GM23338 (cell line): ENCODE measurements around the gene FARS2.

ENCODE experiments used
- CREB1 ChIP-seq: fragments of 250-450 bp; sonication (Bioruptor Pico); IDR thresholded peaks from 2 replicates; pipeline ENCODE4 v1.5.0; 2020; ENCODE audit warnings: low read depth, mild to moderate bottlenecking, moderate library complexity
- EZH2 ChIP-seq: fragments of 200-600 bp; sonication (generic); IDR thresholded peaks from one replicate; pipeline ENCODE4 v1.8.0; 2017; ENCODE audit warnings: antibody characterized with exemption, mild to moderate bottlenecking, low read depth; ENCODE audit not compliant: unreplicated experiment
- EZH2phosphoT487 ChIP-seq: fragments of 200-600 bp; sonication (generic); IDR thresholded peaks from one replicate; pipeline ENCODE4 v1.8.1; 2018; ENCODE audit warnings: antibody characterized with exemption; ENCODE audit not compliant: unreplicated experiment
- POLR2AphosphoS5 ChIP-seq: IDR thresholded peaks from 2 replicates; pipeline ENCODE4 v1.6.1; 2016; ENCODE audit warnings: antibody characterized with exemption, low read depth
- STAT1 ChIP-seq: IDR thresholded peaks from one replicate; pipeline ENCODE4 v1.6.1; 2016; ENCODE audit warnings: antibody characterized with exemption; ENCODE audit not compliant: unreplicated experiment
- ZNF114 ChIP-seq: fragments of 250-450 bp; sonication (Bioruptor Pico); IDR thresholded peaks from 2 replicates; pipeline ENCODE4 v1.5.0; 2020; ENCODE audit warnings: mild to moderate bottlenecking, moderate library complexity
- ZNF331 ChIP-seq: fragments of 250-450 bp; sonication (Bioruptor Pico); IDR thresholded peaks from 2 replicates; pipeline ENCODE4 v1.5.0; 2020; ENCODE audit warnings: low read depth, mild to moderate bottlenecking, moderate library complexity
- TF ChIP-seq, protein P1 (sequence below), 2 experiments: fragments of 200-600 bp in 1 of 2; sonication (generic) in 1 of 2; conservative IDR thresholded peaks; 2 replicates each; pipeline versions ENCODE4 v1.5.1 to v1.6.1; 2016 to 2017; ENCODE audit warnings: antibody characterized with exemption in 2 of 2, low read depth in 2 of 2, mild to moderate bottlenecking in 2 of 2, moderate library complexity in 1 of 2
- TF ChIP-seq, protein P2 (sequence below): IDR thresholded peaks from one replicate; pipeline ENCODE4 v1.6.1; 2018; ENCODE audit warnings: antibody characterized with exemption; ENCODE audit not compliant: unreplicated experiment
- TF ChIP-seq, protein P3 (sequence below): fragments of 250-450 bp; sonication (Bioruptor Pico); IDR thresholded peaks from 2 replicates; pipeline ENCODE4 v1.5.0; 2020; ENCODE audit warnings: mild to moderate bottlenecking, moderate library complexity
- TF ChIP-seq, protein P4 (sequence below): IDR thresholded peaks from 2 replicates; pipeline ENCODE4 v1.6.1; 2016; ENCODE audit warnings: antibody characterized with exemption

DNA sequence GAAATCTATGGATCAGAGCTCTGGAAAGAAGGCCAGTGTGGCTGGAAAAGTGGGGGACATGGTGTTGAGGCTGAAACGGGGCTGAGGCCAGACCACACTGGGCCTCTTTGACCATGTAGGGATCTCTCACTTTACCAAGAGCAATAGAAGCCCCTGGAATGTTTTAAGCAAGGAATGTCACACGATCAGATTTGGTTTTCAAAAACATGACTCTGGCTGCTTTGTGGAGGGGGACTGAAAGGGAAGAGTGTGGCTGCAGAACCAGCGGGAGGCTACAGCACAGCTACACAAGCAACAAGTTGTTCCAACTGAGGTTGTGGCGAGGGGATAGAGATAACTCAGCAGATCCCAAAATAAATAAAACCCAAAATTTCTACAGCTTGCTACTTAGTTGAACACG, 399.5 kb downstream of the FARS2 start:
- TF ChIP-seq, protein P1, sequence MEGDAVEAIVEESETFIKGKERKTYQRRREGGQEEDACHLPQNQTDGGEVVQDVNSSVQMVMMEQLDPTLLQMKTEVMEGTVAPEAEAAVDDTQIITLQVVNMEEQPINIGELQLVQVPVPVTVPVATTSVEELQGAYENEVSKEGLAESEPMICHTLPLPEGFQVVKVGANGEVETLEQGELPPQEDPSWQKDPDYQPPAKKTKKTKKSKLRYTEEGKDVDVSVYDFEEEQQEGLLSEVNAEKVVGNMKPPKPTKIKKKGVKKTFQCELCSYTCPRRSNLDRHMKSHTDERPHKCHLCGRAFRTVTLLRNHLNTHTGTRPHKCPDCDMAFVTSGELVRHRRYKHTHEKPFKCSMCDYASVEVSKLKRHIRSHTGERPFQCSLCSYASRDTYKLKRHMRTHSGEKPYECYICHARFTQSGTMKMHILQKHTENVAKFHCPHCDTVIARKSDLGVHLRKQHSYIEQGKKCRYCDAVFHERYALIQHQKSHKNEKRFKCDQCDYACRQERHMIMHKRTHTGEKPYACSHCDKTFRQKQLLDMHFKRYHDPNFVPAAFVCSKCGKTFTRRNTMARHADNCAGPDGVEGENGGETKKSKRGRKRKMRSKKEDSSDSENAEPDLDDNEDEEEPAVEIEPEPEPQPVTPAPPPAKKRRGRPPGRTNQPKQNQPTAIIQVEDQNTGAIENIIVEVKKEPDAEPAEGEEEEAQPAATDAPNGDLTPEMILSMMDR (conservative IDR thresholded peaks at IDR 0.05; ENCODE audit: low read depth in 2 of 2): no peak
- TF ChIP-seq EZH2 (no peak), EZH2phosphoT487 (no peak), CREB1 (CRISPR knock-in tag) (no peak), POLR2AphosphoS5 (no peak), STAT1 (no peak), ZNF114 (CRISPR knock-in tag) (no peak), ZNF331 (CRISPR knock-in tag) (no peak)
- TF ChIP-seq, protein P2, sequence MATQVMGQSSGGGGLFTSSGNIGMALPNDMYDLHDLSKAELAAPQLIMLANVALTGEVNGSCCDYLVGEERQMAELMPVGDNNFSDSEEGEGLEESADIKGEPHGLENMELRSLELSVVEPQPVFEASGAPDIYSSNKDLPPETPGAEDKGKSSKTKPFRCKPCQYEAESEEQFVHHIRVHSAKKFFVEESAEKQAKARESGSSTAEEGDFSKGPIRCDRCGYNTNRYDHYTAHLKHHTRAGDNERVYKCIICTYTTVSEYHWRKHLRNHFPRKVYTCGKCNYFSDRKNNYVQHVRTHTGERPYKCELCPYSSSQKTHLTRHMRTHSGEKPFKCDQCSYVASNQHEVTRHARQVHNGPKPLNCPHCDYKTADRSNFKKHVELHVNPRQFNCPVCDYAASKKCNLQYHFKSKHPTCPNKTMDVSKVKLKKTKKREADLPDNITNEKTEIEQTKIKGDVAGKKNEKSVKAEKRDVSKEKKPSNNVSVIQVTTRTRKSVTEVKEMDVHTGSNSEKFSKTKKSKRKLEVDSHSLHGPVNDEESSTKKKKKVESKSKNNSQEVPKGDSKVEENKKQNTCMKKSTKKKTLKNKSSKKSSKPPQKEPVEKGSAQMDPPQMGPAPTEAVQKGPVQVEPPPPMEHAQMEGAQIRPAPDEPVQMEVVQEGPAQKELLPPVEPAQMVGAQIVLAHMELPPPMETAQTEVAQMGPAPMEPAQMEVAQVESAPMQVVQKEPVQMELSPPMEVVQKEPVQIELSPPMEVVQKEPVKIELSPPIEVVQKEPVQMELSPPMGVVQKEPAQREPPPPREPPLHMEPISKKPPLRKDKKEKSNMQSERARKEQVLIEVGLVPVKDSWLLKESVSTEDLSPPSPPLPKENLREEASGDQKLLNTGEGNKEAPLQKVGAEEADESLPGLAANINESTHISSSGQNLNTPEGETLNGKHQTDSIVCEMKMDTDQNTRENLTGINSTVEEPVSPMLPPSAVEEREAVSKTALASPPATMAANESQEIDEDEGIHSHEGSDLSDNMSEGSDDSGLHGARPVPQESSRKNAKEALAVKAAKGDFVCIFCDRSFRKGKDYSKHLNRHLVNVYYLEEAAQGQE: no peak
- TF ChIP-seq, protein P3, sequence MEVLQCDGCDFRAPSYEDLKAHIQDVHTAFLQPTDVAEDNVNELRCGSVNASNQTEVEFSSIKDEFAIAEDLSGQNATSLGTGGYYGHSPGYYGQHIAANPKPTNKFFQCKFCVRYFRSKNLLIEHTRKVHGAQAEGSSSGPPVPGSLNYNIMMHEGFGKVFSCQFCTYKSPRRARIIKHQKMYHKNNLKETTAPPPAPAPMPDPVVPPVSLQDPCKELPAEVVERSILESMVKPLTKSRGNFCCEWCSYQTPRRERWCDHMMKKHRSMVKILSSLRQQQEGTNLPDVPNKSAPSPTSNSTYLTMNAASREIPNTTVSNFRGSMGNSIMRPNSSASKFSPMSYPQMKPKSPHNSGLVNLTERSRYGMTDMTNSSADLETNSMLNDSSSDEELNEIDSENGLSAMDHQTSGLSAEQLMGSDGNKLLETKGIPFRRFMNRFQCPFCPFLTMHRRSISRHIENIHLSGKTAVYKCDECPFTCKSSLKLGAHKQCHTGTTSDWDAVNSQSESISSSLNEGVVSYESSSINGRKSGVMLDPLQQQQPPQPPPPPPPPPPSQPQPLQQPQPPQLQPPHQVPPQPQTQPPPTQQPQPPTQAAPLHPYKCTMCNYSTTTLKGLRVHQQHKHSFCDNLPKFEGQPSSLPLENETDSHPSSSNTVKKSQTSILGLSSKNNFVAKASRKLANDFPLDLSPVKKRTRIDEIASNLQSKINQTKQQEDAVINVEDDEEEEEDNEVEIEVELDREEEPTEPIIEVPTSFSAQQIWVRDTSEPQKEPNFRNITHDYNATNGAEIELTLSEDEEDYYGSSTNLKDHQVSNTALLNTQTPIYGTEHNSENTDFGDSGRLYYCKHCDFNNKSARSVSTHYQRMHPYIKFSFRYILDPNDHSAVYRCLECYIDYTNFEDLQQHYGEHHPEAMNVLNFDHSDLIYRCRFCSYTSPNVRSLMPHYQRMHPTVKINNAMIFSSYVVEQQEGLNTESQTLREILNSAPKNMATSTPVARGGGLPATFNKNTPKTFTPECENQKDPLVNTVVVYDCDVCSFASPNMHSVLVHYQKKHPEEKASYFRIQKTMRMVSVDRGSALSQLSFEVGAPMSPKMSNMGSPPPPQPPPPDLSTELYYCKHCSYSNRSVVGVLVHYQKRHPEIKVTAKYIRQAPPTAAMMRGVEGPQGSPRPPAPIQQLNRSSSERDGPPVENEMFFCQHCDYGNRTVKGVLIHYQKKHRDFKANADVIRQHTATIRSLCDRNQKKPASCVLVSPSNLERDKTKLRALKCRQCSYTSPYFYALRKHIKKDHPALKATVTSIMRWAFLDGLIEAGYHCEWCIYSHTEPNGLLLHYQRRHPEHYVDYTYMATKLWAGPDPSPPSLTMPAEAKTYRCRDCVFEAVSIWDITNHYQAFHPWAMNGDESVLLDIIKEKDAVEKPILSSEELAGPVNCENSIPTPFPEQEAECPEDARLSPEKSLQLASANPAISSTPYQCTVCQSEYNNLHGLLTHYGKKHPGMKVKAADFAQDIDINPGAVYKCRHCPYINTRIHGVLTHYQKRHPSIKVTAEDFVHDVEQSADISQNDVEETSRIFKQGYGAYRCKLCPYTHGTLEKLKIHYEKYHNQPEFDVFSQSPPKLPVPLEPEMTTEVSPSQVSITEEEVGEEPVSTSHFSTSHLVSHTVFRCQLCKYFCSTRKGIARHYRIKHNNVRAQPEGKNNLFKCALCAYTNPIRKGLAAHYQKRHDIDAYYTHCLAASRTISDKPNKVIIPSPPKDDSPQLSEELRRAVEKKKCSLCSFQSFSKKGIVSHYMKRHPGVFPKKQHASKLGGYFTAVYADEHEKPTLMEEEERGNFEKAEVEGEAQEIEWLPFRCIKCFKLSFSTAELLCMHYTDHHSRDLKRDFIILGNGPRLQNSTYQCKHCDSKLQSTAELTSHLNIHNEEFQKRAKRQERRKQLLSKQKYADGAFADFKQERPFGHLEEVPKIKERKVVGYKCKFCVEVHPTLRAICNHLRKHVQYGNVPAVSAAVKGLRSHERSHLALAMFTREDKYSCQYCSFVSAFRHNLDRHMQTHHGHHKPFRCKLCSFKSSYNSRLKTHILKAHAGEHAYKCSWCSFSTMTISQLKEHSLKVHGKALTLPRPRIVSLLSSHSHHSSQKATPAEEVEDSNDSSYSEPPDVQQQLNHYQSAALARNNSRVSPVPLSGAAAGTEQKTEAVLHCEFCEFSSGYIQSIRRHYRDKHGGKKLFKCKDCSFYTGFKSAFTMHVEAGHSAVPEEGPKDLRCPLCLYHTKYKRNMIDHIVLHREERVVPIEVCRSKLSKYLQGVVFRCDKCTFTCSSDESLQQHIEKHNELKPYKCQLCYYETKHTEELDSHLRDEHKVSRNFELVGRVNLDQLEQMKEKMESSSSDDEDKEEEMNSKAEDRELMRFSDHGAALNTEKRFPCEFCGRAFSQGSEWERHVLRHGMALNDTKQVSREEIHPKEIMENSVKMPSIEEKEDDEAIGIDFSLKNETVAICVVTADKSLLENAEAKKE: no peak
- TF ChIP-seq, protein P4, sequence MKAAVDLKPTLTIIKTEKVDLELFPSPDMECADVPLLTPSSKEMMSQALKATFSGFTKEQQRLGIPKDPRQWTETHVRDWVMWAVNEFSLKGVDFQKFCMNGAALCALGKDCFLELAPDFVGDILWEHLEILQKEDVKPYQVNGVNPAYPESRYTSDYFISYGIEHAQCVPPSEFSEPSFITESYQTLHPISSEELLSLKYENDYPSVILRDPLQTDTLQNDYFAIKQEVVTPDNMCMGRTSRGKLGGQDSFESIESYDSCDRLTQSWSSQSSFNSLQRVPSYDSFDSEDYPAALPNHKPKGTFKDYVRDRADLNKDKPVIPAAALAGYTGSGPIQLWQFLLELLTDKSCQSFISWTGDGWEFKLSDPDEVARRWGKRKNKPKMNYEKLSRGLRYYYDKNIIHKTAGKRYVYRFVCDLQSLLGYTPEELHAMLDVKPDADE: no peak
